ENCODE results near the gene ITPKB.

- TF ChIP-seq, protein P1, sequence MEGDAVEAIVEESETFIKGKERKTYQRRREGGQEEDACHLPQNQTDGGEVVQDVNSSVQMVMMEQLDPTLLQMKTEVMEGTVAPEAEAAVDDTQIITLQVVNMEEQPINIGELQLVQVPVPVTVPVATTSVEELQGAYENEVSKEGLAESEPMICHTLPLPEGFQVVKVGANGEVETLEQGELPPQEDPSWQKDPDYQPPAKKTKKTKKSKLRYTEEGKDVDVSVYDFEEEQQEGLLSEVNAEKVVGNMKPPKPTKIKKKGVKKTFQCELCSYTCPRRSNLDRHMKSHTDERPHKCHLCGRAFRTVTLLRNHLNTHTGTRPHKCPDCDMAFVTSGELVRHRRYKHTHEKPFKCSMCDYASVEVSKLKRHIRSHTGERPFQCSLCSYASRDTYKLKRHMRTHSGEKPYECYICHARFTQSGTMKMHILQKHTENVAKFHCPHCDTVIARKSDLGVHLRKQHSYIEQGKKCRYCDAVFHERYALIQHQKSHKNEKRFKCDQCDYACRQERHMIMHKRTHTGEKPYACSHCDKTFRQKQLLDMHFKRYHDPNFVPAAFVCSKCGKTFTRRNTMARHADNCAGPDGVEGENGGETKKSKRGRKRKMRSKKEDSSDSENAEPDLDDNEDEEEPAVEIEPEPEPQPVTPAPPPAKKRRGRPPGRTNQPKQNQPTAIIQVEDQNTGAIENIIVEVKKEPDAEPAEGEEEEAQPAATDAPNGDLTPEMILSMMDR (IDR thresholded peaks at IDR 0.05): no peak
- TF ChIP-seq POLR2A (IDR thresholded peaks at IDR 0.05): no peak
These were observed 37.9 kb upstream of the ITPKB start for GRCh38 chr1:226776975-226777374.

All from heart left ventricle (tissue), 13 donors.